HepG2 (cell line): ENCODE measurements around the gene CIBAR2. TPM values are rescaled to one million over a fixed set of nuclear protein-coding genes. Genes with fewer than 3 reads are reported as not detected.

ENCODE experiments used
- AGO2 ChIP-seq: fragments of 200-400 bp; formaldehyde crosslinking; optimal IDR thresholded peaks from 2 replicates; pipeline ENCODE3; 2017; ENCODE audit warnings: mild to moderate bottlenecking, low read depth, low read length, moderate library complexity
- ARHGAP35 ChIP-seq: sonication (generic); formaldehyde crosslinking; IDR thresholded peaks from 2 replicates; pipeline ENCODE4 v1.9.0; 2022; ENCODE audit warnings: mild to moderate bottlenecking, inconsistent platforms, moderate library complexity, missing genetic modification reagents, borderline replicate concordance
- CEBPG ChIP-seq: IDR thresholded peaks from 2 replicates; pipeline ENCODE4 v1.6.1; 2016
- DNMT1 ChIP-seq: sonication (generic); formaldehyde crosslinking; IDR thresholded peaks from 2 replicates; pipeline ENCODE4 v1.5.1; 2020; ENCODE audit warnings: mild to moderate bottlenecking, missing genetic modification reagents
- FOXJ3 ChIP-seq: sonication (generic); formaldehyde crosslinking; IDR thresholded peaks from 2 replicates; pipeline ENCODE4 v1.4.0; 2020; ENCODE audit warnings: missing genetic modification reagents, mild to moderate bottlenecking, borderline replicate concordance
- SATB2 ChIP-seq: sonication (generic); formaldehyde crosslinking; IDR thresholded peaks from 2 replicates; pipeline ENCODE4 v1.5.0; 2020; ENCODE audit warnings: missing genetic modification reagents
- SIX1 ChIP-seq: sonication (generic); formaldehyde crosslinking; IDR thresholded peaks from 2 replicates; pipeline ENCODE4 v1.4.0; 2020; ENCODE audit warnings: missing genetic modification reagents, borderline replicate concordance
- SOX13 ChIP-seq, 3 experiments: fragments of 450-650 bp in 1 of 3; sonication (generic) in 1 of 3; formaldehyde crosslinking in 1 of 3; IDR thresholded peaks in 2 of 3; conservative IDR thresholded peaks in 1 of 3; 2 replicates each; pipeline versions ENCODE4 v1.5.0 to v1.6.1; 2016 to 2020; ENCODE audit warnings: antibody characterized with exemption in 1 of 3, mild to moderate bottlenecking in 1 of 3, missing compliant biosample characterization in 1 of 3, missing genetic modification reagents in 1 of 3, moderate library complexity in 1 of 3
- TBX2 ChIP-seq: sonication (generic); formaldehyde crosslinking; IDR thresholded peaks from 2 replicates; pipeline ENCODE4 v1.5.0; 2020; ENCODE audit warnings: missing genetic modification reagents, mild to moderate bottlenecking, borderline replicate concordance
- ZNF12 ChIP-seq: sonication (generic); formaldehyde crosslinking; IDR thresholded peaks from 2 replicates; pipeline ENCODE4 v1.5.0; 2020; ENCODE audit warnings: missing genetic modification reagents
- ZNF329 ChIP-seq: sonication (generic); formaldehyde crosslinking; IDR thresholded peaks from 2 replicates; pipeline ENCODE4 v1.9.0; 2021; ENCODE audit warnings: low read depth, mild to moderate bottlenecking, missing genetic modification reagents
- ZNF605 ChIP-seq: sonication (generic); formaldehyde crosslinking; IDR thresholded peaks from 2 replicates; pipeline ENCODE4 v1.8.0; 2022; ENCODE audit warnings: mild to moderate bottlenecking, missing genetic modification reagents
- ZNF75D ChIP-seq: sonication (generic); formaldehyde crosslinking; IDR thresholded peaks from 2 replicates; pipeline ENCODE4 v1.8.1; 2023; ENCODE audit warnings: missing genetic modification reagents, mild to moderate bottlenecking, borderline replicate concordance
- ZNF788 ChIP-seq: sonication (generic); formaldehyde crosslinking; IDR thresholded peaks from 2 replicates; pipeline ENCODE4 v1.5.0; 2020; ENCODE audit warnings: mild to moderate bottlenecking, missing genetic modification reagents, borderline replicate concordance
- polyA plus RNA-seq, 8 experiments: library from polyadenylated mRNA; depleted of rRNA in 3 of 8; stranded (reverse) in 7 of 8; unstranded in 1 of 8; fragments of >200 nt; fragmentation: Illumina TruSeq in 4 of 8; extraction: Trizol in 4 of 8; gene quantifications; 2 replicates each; pipeline versions ENCODE4 v1.2.1 to v1.2.3, GENCODE V29; 2011 to 2016; ENCODE audit warnings: low read depth in 4 of 8, missing spikeins in 1 of 8, mixed read lengths in 1 of 8; ENCODE audit not compliant: insufficient read depth in 1 of 8
- total RNA-seq, 5 experiments: library from RNA; depleted of rRNA; stranded (reverse); fragments of >200 nt; fragmentation: Illumina TruSeq; extraction: Trizol; gene quantifications; 2 replicates each; pipeline ENCODE4 v1.2.3, GENCODE V29; 2016; ENCODE audit warnings: low read depth in 1 of 5
- TF ChIP-seq, protein P1 (sequence below): sonication (generic); formaldehyde crosslinking; IDR thresholded peaks from 2 replicates; pipeline ENCODE4 v1.5.0; 2020; ENCODE audit warnings: missing genetic modification reagents, mild to moderate bottlenecking, borderline replicate concordance
- TF ChIP-seq, protein P2 (sequence below): sonication (generic); formaldehyde crosslinking; IDR thresholded peaks from 2 replicates; pipeline ENCODE4 v1.8.0; 2022; ENCODE audit warnings: mild to moderate bottlenecking, missing genetic modification reagents, moderate library complexity
- TF ChIP-seq, protein P3 (sequence below): sonication (generic); formaldehyde crosslinking; IDR thresholded peaks from 2 replicates; pipeline ENCODE4 v1.4.0; 2020; ENCODE audit warnings: mild to moderate bottlenecking, missing genetic modification reagents, borderline replicate concordance
- TF ChIP-seq, protein P4 (sequence below): sonication (generic); formaldehyde crosslinking; IDR thresholded peaks from 2 replicates; pipeline ENCODE4 v1.9.0; 2021; ENCODE audit warnings: missing genetic modification reagents, mild to moderate bottlenecking, borderline replicate concordance
- TF ChIP-seq, protein P5 (sequence below): sonication (generic); formaldehyde crosslinking; IDR thresholded peaks from 2 replicates; pipeline ENCODE4 v1.8.0; 2022; ENCODE audit warnings: mild to moderate bottlenecking, missing genetic modification reagents, moderate library complexity
- TF ChIP-seq, protein P6 (sequence below): sonication (generic); formaldehyde crosslinking; IDR thresholded peaks from 2 replicates; pipeline ENCODE4 v1.8.0; 2022; ENCODE audit warnings: missing genetic modification reagents, mild to moderate bottlenecking, moderate library complexity, borderline replicate concordance

Gene CIBAR2
- total and polyA plus RNA-seq, 2 of the 13 experiments (the other 11 are each of a cell fraction or from before 2014, with no cell fraction given), result not detected

DNA sequence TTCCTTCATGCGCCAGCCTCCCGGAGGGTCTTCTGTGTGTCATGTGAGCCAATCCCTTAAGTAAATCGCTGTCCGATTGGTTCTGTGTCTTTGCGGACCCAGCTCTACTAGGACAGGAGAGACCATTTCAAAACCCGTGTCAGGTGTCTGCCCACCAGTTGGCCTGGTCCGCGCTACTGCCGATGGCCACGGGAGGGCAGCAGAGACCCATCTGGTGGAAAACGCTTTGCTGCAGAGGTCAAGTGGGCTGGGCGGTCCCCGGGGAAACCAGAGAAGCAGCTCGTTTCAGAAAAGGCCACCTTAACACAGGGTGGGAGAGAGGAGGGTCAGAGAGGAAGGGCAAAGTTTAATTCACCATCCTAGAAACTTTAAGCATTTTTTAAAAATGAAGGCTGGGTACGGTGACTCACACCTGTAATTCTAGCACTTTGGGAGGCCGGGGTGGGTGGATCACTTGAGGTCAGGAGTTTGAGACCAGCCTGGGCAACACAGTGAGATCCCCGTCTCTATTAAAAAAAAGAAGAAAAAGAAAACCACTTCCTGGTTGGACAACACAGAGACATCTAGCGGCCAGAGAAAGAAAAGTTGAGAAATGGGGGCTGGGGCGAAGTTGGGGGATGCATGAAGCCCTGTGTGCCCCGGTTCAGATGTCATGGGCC lies 2.8 kb upstream of the CIBAR2 start (continued):
- TF ChIP-seq, protein P1, sequence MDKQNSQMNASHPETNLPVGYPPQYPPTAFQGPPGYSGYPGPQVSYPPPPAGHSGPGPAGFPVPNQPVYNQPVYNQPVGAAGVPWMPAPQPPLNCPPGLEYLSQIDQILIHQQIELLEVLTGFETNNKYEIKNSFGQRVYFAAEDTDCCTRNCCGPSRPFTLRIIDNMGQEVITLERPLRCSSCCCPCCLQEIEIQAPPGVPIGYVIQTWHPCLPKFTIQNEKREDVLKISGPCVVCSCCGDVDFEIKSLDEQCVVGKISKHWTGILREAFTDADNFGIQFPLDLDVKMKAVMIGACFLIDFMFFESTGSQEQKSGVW (CRISPR knock-in tag), result no peak
- TF ChIP-seq ZNF329 (no peak), FOXJ3 (peak; percentile 56; the same call in 1 of the 2 replicates), SATB2 (CRISPR knock-in tag) (no peak), CEBPG (CRISPR knock-in tag) (no peak; the same call in 1 of the 2 replicates), ZNF12 (CRISPR knock-in tag) (no peak), ZNF788 (CRISPR knock-in tag) (peak; percentile 76; the same call in 1 of the 2 replicates), ZNF605 (peak; percentile 67), DNMT1 (CRISPR knock-in tag) (no peak), ARHGAP35 (CRISPR knock-in tag) (no peak), SOX13 (IDR thresholded peaks at IDR 0.05) (no peak), SOX13 (CRISPR knock-in tag; conservative IDR thresholded peaks at IDR 0.05 in 1 of 2, IDR thresholded peaks at IDR 0.05 in 1 of 2) (peak in 1 of 2 experiments; percentile 25; a peak in 1 of 4 replicates), AGO2 (no peak), SIX1 (CRISPR knock-in tag) (peak; percentile 70; the same call in 1 of the 2 replicates), TBX2 (CRISPR knock-in tag) (peak; percentile 83), ZNF75D (CRISPR knock-in tag) (no peak)
- TF ChIP-seq, protein P2, sequence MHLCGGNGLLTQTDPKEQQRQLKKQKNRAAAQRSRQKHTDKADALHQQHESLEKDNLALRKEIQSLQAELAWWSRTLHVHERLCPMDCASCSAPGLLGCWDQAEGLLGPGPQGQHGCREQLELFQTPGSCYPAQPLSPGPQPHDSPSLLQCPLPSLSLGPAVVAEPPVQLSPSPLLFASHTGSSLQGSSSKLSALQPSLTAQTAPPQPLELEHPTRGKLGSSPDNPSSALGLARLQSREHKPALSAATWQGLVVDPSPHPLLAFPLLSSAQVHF (CRISPR knock-in tag), result no peak
- TF ChIP-seq, protein P3, sequence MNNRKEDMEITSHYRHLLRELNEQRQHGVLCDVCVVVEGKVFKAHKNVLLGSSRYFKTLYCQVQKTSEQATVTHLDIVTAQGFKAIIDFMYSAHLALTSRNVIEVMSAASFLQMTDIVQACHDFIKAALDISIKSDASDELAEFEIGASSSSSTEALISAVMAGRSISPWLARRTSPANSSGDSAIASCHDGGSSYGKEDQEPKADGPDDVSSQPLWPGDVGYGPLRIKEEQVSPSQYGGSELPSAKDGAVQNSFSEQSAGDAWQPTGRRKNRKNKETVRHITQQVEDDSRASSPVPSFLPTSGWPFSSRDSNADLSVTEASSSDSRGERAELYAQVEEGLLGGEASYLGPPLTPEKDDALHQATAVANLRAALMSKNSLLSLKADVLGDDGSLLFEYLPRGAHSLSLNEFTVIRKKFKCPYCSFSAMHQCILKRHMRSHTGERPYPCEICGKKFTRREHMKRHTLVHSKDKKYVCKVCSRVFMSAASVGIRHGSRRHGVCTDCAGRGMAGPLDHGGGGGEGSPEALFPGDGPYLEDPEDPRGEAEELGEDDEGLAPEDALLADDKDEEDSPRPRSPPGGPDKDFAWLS (CRISPR knock-in tag), result no peak
- TF ChIP-seq, protein P4, sequence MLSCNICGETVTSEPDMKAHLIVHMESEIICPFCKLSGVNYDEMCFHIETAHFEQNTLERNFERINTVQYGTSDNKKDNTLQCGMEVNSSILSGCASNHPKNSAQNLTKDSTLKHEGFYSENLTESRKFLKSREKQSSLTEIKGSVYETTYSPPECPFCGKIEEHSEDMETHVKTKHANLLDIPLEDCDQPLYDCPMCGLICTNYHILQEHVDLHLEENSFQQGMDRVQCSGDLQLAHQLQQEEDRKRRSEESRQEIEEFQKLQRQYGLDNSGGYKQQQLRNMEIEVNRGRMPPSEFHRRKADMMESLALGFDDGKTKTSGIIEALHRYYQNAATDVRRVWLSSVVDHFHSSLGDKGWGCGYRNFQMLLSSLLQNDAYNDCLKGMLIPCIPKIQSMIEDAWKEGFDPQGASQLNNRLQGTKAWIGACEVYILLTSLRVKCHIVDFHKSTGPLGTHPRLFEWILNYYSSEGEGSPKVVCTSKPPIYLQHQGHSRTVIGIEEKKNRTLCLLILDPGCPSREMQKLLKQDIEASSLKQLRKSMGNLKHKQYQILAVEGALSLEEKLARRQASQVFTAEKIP (CRISPR knock-in tag), result no peak
- TF ChIP-seq, protein P5, sequence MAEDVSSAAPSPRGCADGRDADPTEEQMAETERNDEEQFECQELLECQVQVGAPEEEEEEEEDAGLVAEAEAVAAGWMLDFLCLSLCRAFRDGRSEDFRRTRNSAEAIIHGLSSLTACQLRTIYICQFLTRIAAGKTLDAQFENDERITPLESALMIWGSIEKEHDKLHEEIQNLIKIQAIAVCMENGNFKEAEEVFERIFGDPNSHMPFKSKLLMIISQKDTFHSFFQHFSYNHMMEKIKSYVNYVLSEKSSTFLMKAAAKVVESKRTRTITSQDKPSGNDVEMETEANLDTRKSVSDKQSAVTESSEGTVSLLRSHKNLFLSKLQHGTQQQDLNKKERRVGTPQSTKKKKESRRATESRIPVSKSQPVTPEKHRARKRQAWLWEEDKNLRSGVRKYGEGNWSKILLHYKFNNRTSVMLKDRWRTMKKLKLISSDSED, result no peak
- TF ChIP-seq, protein P6, sequence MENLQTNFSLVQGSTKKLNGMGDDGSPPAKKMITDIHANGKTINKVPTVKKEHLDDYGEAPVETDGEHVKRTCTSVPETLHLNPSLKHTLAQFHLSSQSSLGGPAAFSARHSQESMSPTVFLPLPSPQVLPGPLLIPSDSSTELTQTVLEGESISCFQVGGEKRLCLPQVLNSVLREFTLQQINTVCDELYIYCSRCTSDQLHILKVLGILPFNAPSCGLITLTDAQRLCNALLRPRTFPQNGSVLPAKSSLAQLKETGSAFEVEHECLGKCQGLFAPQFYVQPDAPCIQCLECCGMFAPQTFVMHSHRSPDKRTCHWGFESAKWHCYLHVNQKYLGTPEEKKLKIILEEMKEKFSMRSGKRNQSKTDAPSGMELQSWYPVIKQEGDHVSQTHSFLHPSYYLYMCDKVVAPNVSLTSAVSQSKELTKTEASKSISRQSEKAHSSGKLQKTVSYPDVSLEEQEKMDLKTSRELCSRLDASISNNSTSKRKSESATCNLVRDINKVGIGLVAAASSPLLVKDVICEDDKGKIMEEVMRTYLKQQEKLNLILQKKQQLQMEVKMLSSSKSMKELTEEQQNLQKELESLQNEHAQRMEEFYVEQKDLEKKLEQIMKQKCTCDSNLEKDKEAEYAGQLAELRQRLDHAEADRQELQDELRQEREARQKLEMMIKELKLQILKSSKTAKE (CRISPR knock-in tag), result no peak
